RPMI8226 (cell line): ENCODE results near the gene TRIM33.

Experiments
- DNase-seq: peaks from one replicate; pipeline ENCODE4 v3.0.0-alpha.2; 2015

TRIM33 gene

GRCh38 chr1:114511032-114511785 is at the start of gene TRIM33:
Gene TRIM33 (minus strand): TSS chr1:114511203. CDS start chr1:114511076, 127 bp downstream.
- DNase-seq = peak; percentile 93

- DNase-seq = no peak
Measured at GRCh38 chr1:114559356-114559755, 48.4 kb upstream of the TRIM33 start.

GRCh38 chr1:114558544-114558943 is 47.5 kb upstream of the TRIM33 start:
- DNase-seq = peak; percentile 4

- DNase-seq = no peak
Measured at GRCh38 chr1:114554577-114554976, 43.6 kb upstream of the TRIM33 start.

GRCh38 chr1:114552106-114552639 is 41.2 kb upstream of the TRIM33 start:
- DNase-seq = no peak

GRCh38 chr1:114551400-114551799 is 40.4 kb upstream of the TRIM33 start:
- no peak for DNase-seq

GRCh38 chr1:114550336-114550735 is 39.3 kb upstream of the TRIM33 start:
- DNase-seq = no peak

- DNase-seq = no peak
Measured at GRCh38 chr1:114549137-114549536, 38.1 kb upstream of the TRIM33 start.

GRCh38 chr1:114547076-114547475 is 36.1 kb upstream of the TRIM33 start:
- DNase-seq = no peak

GRCh38 chr1:114545796-114546195 is 34.8 kb upstream of the TRIM33 start:
- DNase-seq = no peak

GRCh38 chr1:114545315-114545714 is 34.3 kb upstream of the TRIM33 start:
- no peak for DNase-seq

- DNase-seq = no peak
Measured at GRCh38 chr1:114540821-114541220, 29.8 kb upstream of the TRIM33 start.

- DNase-seq = no peak
Measured at GRCh38 chr1:114540272-114540671, 29.3 kb upstream of the TRIM33 start.

- DNase-seq = no peak
Measured at GRCh38 chr1:114536043-114536442, 25.0 kb upstream of the TRIM33 start.

- no peak for DNase-seq
Measured at GRCh38 chr1:114535401-114535800, 24.4 kb upstream of the TRIM33 start.

GRCh38 chr1:114531094-114531493 is 20.1 kb upstream of the TRIM33 start:
- no peak for DNase-seq

- no peak for DNase-seq
Measured at GRCh38 chr1:114530224-114530623, 19.2 kb upstream of the TRIM33 start.

- no peak for DNase-seq
Measured at GRCh38 chr1:114524944-114525343, 13.9 kb upstream of the TRIM33 start.

- no peak for DNase-seq
Measured at GRCh38 chr1:114522264-114522575, 11.2 kb upstream of the TRIM33 start.

GRCh38 chr1:114521396-114522263 is 10.6 kb upstream of the TRIM33 start:
- DNase-seq = no peak

GRCh38 chr1:114517348-114517747 is 6.3 kb upstream of the TRIM33 start:
- DNase-seq = no peak

GRCh38 chr1:114512595-114513280 is 1.7 kb upstream of the TRIM33 start:
- no peak for DNase-seq

GRCh38 chr1:114510274-114511031 is 550 bp downstream of the TRIM33 start:
- DNase-seq = peak; percentile 55
